HG03432 (cell line): ENCODE measurements around the gene SHC2.
"Not testable (repeated sequence)": the region's sequence is repeated elsewhere in the genome, so short reads cannot be mapped to it uniquely, and the experiment has no call there.

ENCODE experiments used
- ATAC-seq: cut with Tn5 transposase; IDR thresholded peaks from one replicate; pipeline ENCODE4 v1.9.1; 2021; ENCODE audit warnings: mild to moderate bottlenecking, moderate library complexity; ENCODE audit not compliant: unreplicated experiment

Gene SHC2

GRCh38 chr19:427675-428074 lies 33.2 kb downstream of the SHC2 start:
- not testable (repeated sequence) for ATAC-seq

GRCh38 chr19:426725-427445 lies 33.9 kb downstream of the SHC2 start:
- no peak for ATAC-seq

GRCh38 chr19:425056-425455 lies 35.8 kb downstream of the SHC2 start:
- ATAC-seq, result no peak

- no peak for ATAC-seq
Observed at GRCh38 chr19:424546-424945, 36.3 kb downstream of the SHC2 start.

GRCh38 chr19:423691-424466 lies 37.0 kb downstream of the SHC2 start:
- no peak for ATAC-seq

- not testable (repeated sequence) for ATAC-seq
Observed at GRCh38 chr19:422917-423226, 38.0 kb downstream of the SHC2 start.

DNA sequence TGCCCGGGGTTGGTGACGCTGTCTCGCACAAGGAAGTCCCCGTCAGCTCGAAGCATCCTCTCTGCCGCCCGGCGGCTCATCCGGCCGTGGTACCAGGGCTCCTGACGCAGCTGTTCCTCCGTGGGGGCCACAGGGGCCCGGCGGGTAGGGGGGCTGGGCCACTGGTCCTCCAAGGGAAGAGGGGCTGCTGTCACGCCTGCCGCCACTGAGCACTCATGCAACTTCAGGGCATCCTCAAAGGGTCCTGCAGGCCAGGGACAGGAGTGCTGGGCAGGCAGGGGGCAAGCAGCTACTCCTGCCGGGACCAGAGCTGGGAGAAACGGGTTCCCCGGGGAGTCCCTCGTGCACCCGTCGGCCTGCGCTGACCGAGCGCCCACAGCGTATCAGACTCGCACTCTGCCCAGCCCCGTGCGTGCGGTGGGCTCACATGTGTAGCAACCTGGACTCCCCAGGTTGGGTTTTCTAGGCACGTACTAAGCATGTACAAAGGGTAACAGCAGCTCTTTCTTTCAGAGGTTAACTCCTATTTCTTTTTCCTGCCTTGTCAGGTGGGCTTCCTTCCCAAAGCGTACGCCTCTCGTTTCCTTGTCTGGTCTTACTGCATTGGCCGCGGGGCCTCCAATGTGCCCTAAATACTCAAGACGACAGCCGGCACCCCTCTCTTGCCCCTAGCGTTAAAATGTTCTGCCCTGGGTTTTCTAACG lies 38.5 kb downstream of the SHC2 start:
- ATAC-seq, result no peak

DNA sequence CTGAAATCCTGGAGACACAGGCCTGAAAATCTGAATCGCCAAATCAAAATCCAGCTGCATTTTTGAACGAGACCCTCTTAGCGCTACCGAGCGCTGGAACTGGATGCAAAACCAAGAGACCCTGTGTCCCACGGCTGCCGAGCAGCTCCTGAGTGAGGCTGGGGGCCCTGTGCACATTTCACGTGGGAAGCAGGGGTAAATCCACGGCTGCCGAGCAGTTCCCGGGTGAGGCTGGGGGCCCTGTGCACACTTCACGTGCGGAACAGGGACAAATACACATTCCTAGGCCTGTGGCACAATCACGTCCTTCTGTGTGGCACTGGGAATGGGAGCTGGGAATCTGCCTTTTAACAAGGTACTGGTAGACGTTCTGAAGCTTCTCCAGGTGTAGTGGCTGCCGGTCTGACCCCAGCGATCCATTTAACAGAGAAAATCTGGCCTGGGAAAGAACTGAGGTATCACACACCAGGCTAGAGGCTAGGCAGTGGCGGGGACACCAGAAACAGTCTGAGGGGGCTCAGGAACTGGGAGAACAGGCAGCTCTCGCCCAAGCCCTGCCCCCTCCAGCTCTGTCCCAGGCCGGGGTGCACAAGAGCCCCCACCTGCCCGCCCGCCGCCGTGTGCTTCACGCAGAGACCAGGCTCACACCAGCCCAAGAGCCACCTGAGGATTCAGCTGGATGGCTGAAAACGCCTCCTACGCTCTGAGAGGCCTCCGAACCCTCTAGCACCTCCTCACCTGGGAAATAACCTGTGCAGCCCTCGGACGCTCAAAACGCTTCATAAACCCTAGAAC lies 40.9 kb downstream of the SHC2 start:
- ATAC-seq, result no peak

DNA sequence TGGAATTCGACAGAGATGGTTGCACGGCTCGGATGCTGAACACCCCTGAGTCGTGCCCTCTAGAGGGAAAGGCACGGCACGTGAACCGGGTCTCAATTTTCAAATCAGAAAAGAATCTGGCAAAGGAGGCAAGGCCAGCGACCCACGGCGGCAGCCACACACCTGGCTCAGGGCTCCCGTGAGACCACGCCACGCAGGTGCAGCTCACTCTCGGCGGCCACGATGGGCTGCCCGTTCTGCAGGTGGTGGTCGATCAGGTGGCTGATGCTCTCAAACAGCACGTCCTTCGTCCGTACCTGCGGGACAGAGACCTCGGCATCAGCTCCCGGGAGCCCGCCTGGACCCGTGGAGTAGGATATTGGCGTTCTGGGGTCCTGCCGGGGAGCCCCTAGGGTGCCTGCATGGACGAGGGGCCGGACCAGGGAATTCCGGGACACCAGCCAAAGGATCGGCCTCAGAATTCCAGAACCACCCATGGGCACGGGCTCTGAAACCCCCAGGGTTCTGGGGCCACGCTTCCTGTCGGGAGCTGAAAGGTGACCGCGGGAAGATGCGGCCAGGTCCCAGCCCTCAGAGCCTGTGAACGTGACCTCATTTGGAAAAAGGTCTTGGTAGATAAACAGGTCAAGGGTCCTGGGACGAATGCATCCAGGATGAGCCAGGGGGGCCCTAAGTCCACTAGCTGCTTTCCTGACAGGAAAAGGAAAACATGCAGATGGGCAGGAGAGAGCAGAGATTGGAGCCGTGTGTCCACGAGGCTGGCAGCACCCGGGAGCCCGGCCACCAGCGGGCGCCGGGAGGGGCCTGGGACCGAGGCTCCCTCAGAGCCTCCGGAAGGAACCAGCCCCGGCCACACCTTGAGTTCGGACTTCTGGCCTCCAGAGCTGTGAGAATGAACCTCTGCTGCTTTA lies 41.8 kb downstream of the SHC2 start:
- no peak for ATAC-seq

DNA sequence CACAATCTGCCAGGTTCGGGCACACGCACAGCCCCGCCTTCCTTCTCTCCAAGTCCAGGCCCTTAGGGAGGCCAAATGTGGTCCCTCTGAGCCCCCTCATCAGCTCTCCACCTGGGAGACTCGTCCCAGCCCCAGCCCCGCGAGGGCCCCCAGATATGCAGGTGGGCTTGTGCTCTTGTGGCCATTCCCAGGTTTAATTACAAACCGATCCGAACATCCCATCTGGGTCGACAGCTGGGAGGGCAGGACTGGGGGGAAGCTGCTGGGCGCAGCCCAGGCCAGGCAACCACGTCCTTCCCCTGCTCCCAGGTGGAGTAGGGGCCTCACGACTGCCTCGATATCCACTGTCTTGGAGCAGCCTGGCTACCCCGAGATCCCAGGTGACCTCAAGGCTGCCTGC lies 44.4 kb downstream of the SHC2 start:
- ATAC-seq, result no peak

- ATAC-seq, result no peak
Observed at GRCh38 chr19:415292-415691, 45.5 kb downstream of the SHC2 start.

DNA sequence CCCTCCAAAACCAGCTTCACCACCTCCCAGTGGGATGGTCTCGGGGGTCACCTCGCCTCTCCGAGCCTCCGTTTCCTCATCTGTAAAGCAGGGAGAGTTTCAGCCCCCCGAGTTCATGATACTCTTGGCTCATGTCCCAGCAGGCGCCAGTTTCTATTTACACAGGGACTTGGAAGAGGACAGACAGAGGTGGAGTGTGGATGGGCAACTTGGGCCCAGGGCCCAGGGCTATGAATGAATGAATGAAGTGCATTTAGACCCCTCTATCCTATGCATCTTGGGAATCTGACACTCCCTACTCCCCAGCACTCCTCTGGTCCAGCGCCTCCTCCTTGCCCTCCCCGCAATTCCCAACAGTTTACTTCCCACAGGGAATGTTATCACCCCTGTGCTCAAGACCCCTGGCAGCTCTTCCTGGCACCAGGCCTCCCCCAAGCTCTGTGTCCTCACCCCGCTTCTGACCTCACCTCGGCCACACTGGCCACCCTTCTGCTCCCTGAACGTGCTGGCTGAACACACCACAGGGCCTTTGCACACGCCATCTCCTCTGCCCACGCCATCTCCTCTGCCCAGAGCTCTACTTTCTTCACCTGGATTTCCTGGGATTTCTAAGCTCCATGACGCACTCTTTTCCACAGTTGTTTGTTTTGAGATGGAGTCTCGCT lies 46.9 kb downstream of the SHC2 start:
- ATAC-seq, result no peak

GRCh38 chr19:412356-413355 lies 48.2 kb downstream of the SHC2 start:
- ATAC-seq, result no peak

DNA sequence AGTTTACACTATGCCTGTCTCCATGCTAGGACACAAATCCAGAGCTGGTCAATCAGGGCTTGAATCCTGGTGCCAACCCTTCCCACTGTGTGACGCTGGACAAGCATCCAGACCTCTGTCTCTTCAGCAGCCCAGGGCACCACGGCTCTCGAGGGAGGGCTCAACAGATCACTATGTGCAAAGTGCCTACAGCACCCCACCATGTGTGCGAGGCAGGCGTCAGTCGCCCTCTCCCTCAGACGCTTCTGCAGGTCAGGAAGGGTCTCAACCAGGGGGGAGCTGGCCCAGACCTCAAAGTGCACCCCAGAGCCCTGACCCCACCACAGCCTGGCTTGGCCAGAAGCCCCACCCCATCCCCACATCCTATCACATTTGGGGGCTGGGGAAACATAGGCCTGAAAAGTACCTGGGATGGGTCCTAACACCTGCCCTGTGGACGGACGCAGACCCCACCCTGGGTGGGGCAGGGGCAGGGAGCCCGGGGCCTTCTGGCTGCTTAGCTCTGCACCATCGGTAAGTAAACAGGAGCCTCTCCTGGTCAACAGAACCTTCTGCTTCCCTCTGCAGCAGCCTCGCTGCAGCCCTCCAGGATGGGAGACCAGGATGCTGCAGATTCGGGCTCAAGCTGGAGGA lies 49.0 kb downstream of the SHC2 start:
- ATAC-seq, result no peak

GRCh38 chr19:411121-411722 lies 49.6 kb downstream of the SHC2 start:
- ATAC-seq, result not testable (repeated sequence)

- no peak for ATAC-seq
Observed at GRCh38 chr19:410243-410781, 50.5 kb downstream of the SHC2 start.

GRCh38 chr19:409516-410242 lies 51.2 kb downstream of the SHC2 start:
- ATAC-seq, result no peak
